Adrenal gland (tissue), 12 donors: ENCODE results near the gene ARHGAP19. TPM values are rescaled to one million over a fixed set of nuclear protein-coding genes. Genes with fewer than 3 reads are reported as not detected.

Source experiments
- DNase-seq, 7 donors: peaks; one replicate each; pipeline ENCODE4 v3.0.0-alpha.2; 2019 to 2020
- H3K27ac ChIP-seq, 5 donors: fragments of 200-600 bp; sonication (generic) in 4 of 5; 1 replicate in 3 of 5; 2 replicates in 2 of 5; pipeline versions ENCODE4 v1.5.1 to v1.8.0; 2016 to 2020; ENCODE audit warnings: mild to moderate bottlenecking in 1 of 5
- H3K27me3 ChIP-seq: fragments of 200-600 bp; 2 replicates; pipeline ENCODE4 v1.8.0; 2021
- H3K36me3 ChIP-seq, 2 donors: fragments of 200-600 bp; replicated peaks in 1 of 2; 1 replicate in 1 of 2; 2 replicates in 1 of 2; pipeline versions ENCODE4 v1.5.1 to v1.8.0; 2018 to 2022
- H3K4me1 ChIP-seq, 2 donors: fragments of 200-600 bp; replicated peaks in 1 of 2; 1 replicate in 1 of 2; 2 replicates in 1 of 2; pipeline versions ENCODE4 v1.5.1 to v1.8.0; 2018 to 2021
- H3K4me3 ChIP-seq, 4 donors: fragments of 200-600 bp; sonication (generic) in 3 of 4; one replicate each; pipeline ENCODE4 v1.5.1; 2016 to 2018
- H3K9me3 ChIP-seq, 3 donors: fragments of 200-600 bp; sonication (generic) in 1 of 3; replicated peaks in 1 of 3; 1 replicate in 2 of 3; 2 replicates in 1 of 3; pipeline versions ENCODE4 v1.5.1 to v1.8.0; 2016 to 2021
- POLR2A ChIP-seq, 2 donors: fragments of 450-650 bp; IDR thresholded peaks; one replicate each; pipeline ENCODE4 v1.6.1; 2017; ENCODE audit warnings: antibody characterized with exemption in 2 of 2, mild to moderate bottlenecking in 2 of 2, moderate library complexity in 1 of 2
- WGBS, 4 donors: extraction: QIAGEN DNeasy Blood & Tissue Kit in 2 of 4; methylation state at CpG; one replicate each; pipeline versions ENCODE4 v1.1.5 to v1.1.7; 2013 to 2017; 5-methylcytosine and 5-hydroxymethylcytosine counted together
- intact Hi-C, 2 donors: fragments of 100-400 bp; cut with DNase I; formaldehyde crosslinking; loops; one replicate each; pipeline versions ENCODE4 v1.14.1 to v1.15.0; 2022 to 2023
- polyA plus RNA-seq, 3 donors: library from polyadenylated mRNA; stranded (reverse); fragments of 200-250 nt in 2 of 3; fragments of 350-450 nt in 1 of 3; fragmentation: Illumina TruSeq in 1 of 3; extraction: RNeasy Lipid Tissue Mini Kit (QIAGEN cat#74804) in 1 of 3; gene quantifications; one replicate each; pipeline ENCODE4 v1.2.3, GENCODE V29; 2013 to 2014
- total RNA-seq, 9 donors: library from RNA; depleted of rRNA in 4 of 9; stranded (reverse); fragments of >200 nt in 4 of 9; fragments of 120-200 nt in 1 of 9; fragmentation: NEBNext Ultra II Directional in 1 of 9; extraction: Animal tissue kit (Norgen Biotek cat#: 25700) in 1 of 9; gene quantifications; one replicate each; pipeline versions ENCODE4 v1.1.0 to v1.2.4, GENCODE V29; 2013 to 2023
- TF ChIP-seq, protein P1 (sequence below), 6 experiments: fragments of 450-650 bp in 4 of 6; fragments of 200-600 bp in 2 of 6; sonication (generic) in 1 of 6; IDR thresholded peaks; 1 replicate in 5 of 6; 2 replicates in 1 of 6; pipeline versions ENCODE4 v1.5.1 to v1.8.0; 2016 to 2021; ENCODE audit warnings: antibody characterized with exemption in 6 of 6, mild to moderate bottlenecking in 2 of 6, moderate library complexity in 1 of 6
- donor health status: healthy with polysubstance abuse.
- donor health status: Bipolar disorder and iron deficiency.
- donor health status: DM: yes; HTN: yes; CAD: no.
- donor health status: DM: no; HTN: no; CAD: no.
- donor health status: DM: no; HTN: no; CAD: no.
- donor health status: DM: yes; HTN: yes; CAD: no.

Gene ARHGAP19
- total and polyA plus RNA-seq, 12 donors = 1.7 to 15.0 (median 6.8) TPM

DNA sequence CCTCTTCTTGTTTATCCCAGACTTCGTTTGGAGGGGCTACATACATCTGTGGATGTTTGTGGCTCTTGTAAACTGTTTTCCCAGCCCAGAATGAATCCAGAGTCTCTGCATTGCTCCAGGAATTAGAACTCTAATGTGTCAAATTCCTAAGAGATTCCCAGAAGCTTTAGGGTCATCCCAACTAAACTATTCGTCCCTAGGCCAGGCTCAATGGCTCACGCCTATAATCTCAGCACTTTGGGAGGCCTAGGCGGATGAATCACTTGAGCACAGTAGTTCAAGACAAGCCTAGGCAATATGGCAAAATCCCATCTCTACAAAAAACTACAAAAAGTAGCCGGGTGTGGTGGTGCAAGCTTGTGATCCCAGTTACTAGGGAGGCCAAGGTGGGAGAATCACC, 28.5 kb downstream of the ARHGAP19 start:
- no peak for TF ChIP-seq POLR2A (IDR thresholded peaks at IDR 0.05)
- TF ChIP-seq, protein P1, sequence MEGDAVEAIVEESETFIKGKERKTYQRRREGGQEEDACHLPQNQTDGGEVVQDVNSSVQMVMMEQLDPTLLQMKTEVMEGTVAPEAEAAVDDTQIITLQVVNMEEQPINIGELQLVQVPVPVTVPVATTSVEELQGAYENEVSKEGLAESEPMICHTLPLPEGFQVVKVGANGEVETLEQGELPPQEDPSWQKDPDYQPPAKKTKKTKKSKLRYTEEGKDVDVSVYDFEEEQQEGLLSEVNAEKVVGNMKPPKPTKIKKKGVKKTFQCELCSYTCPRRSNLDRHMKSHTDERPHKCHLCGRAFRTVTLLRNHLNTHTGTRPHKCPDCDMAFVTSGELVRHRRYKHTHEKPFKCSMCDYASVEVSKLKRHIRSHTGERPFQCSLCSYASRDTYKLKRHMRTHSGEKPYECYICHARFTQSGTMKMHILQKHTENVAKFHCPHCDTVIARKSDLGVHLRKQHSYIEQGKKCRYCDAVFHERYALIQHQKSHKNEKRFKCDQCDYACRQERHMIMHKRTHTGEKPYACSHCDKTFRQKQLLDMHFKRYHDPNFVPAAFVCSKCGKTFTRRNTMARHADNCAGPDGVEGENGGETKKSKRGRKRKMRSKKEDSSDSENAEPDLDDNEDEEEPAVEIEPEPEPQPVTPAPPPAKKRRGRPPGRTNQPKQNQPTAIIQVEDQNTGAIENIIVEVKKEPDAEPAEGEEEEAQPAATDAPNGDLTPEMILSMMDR (IDR thresholded peaks at IDR 0.05) = no peak
- Histone ChIP-seq H3K36me3 (peaks cover 0 to 4% of the 10 kb centered on the region in 2 donors), H3K27me3 (no peaks in the 10 kb centered on the region), H3K9me3 (no peaks in the 10 kb centered on the region), H3K4me1 (no peaks in the 10 kb centered on the region), H3K27ac (no peak overlapping the region), H3K4me3 (no peak overlapping the region)
- DNase-seq = no peak
- 87 to 93% (median 89%) methylated on average over 5 of the region's 5 CpGs for WGBS, 4 donors
- intact Hi-C loops = no loop called here

DNA sequence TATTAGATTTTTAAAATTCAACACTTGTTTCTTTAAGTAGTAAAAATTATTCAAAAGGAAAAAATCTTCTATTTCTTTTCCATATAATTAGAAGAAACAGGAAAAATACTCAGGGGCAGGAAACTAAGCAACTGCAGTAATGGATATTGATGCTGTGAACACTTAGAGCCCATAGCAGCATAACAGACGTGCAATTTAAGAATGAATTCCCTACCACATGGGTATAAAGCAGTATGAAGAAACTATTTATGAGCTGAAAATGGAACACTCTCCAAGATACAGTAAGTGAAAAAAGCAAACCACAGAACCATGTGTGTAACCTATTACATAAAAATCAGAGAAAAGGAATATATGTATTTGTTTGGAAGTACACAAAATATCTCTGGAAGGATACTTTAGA, 30.8 kb downstream of the ARHGAP19 start:
- no peak overlapping the region for H3K4me3 ChIP-seq
- no peak for TF ChIP-seq POLR2A (IDR thresholded peaks at IDR 0.05)
- TF ChIP-seq, protein P1 (IDR thresholded peaks at IDR 0.05) = no peak
- H3K27ac ChIP-seq = no peak overlapping the region
- peaks cover 0 to 4% of the 10 kb centered on the region in 2 donors for H3K36me3 ChIP-seq
- H3K9me3 ChIP-seq = no peaks in the 10 kb centered on the region
- no peaks in the 10 kb centered on the region for H3K27me3 ChIP-seq
- 84 to 95% (median 86%) methylated on average over 1 of the region's 1 CpG for WGBS, 4 donors
- peaks cover 0 to under 1% of the 10 kb centered on the region in 2 donors for H3K4me1 ChIP-seq
- intact Hi-C loops = no loop called here
- DNase-seq = no peak

DNA sequence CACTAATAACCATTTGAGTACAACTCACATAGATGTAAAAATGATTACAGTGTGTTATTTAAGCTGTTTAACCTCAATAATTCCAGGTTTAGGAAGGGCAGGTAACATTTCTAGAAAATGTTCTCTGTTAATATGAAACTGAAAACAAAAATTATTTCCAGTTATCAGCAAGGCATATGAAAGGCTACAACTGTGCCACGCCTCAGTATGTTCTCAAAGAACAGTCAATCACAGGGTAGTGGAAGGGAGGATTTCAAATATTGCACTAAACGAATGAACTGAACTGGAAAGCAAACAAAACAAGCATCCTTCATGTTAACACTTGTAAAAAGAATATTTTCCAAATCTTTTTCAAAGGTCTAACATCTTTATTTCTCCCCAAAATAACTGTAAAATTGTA, 31.3 kb downstream of the ARHGAP19 start:
- no peaks in the 10 kb centered on the region for H3K27me3 ChIP-seq
- intact Hi-C loops = no loop called here
- no peak for TF ChIP-seq POLR2A (IDR thresholded peaks at IDR 0.05)
- TF ChIP-seq, protein P1 (IDR thresholded peaks at IDR 0.05) = no peak
- DNase-seq = no peak
- peaks cover 0 to 4% of the 10 kb centered on the region in 2 donors for H3K36me3 ChIP-seq
- H3K9me3 ChIP-seq = no peaks in the 10 kb centered on the region
- WGBS, 4 donors = 86 to 92% (median 88%) methylated on average over 2 of the region's 2 CpGs
- no peak overlapping the region for H3K4me3 ChIP-seq
- H3K27ac ChIP-seq = no peak overlapping the region
- H3K4me1 ChIP-seq = peaks cover 0 to 5% of the 10 kb centered on the region in 2 donors

DNA sequence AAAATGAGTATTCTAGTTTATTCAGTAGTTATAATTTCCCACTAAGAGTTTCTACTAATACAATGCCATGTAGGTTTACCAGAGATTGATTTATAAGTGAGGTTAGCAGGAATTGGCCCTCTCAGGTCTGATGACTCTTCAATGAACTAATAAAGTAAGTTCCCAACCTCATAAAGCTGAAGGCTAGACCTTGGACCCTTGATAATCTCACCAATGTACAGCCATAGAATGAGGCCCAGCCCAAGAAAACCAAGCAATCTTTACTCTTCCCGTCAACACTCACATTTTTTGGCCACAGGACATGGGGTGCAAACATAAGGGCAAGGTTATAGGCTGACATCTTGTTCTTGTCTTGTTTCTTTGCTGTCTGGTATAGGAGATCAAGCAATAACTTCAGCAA, 33.3 kb downstream of the ARHGAP19 start:
- H3K36me3 ChIP-seq = no peaks in the 10 kb centered on the region

More for the DNA sequence above, 33.3 kb downstream of the ARHGAP19 start:
- Histone ChIP-seq H3K4me3 (no peak overlapping the region), H3K27ac (no peak overlapping the region), H3K27me3 (no peaks in the 10 kb centered on the region), H3K4me1 (peaks cover 0 to 12% of the 10 kb centered on the region in 2 donors), H3K9me3 (no peaks in the 10 kb centered on the region)
- intact Hi-C loops = no loop called here
- DNase-seq = no peak
- TF ChIP-seq, protein P1 (IDR thresholded peaks at IDR 0.05) = no peak
- TF ChIP-seq POLR2A (IDR thresholded peaks at IDR 0.05) = no peak
- WGBS, 4 donors = 93 to 100% (median 97%) methylated on average over 1 of the region's 1 CpG
